HEK293 (cell line): ENCODE measurements around the gene KRTAP10-1.

Experiments used
- CTCF ChIA-PET: fragments of 350-600 bp; formaldehyde crosslinking; extraction: SDS; loops from one replicate; lab custom pipeline; 2021; ENCODE audit warnings: antibody characterized with exemption; lab: Yijun Ruan, JAX
- POLR2A ChIA-PET: fragments of 300-600 bp; formaldehyde crosslinking; extraction: SDS; loops from one replicate; lab custom pipeline; 2020; ENCODE audit warnings: antibody characterized with exemption, inconsistent platforms; lab: Yijun Ruan, JAX
- H3K27ac ChIP-seq: fragments of 200-500 bp; sonication (Bioruptor generic); 2 replicates; pipeline ENCODE4 v1.5.1; 2014; ENCODE audit warnings: low read depth, low read length, control low read depth, inconsistent platforms; ENCODE audit errors: extremely low read depth
- H3K36me3 ChIP-seq, 2 experiments: fragments of 200-500 bp in 1 of 2; sonication (Bioruptor generic) in 1 of 2; 1 replicate in 1 of 2; 2 replicates in 1 of 2; pipeline ENCODE4 v1.5.1; 2014 to 2017; ENCODE audit warnings: inconsistent platforms in 2 of 2, low read length in 2 of 2; ENCODE audit not compliant: control insufficient read depth in 2 of 2, insufficient read depth in 1 of 2
- H3K4me1 ChIP-seq: fragments of 200-500 bp; sonication (Bioruptor generic); 2 replicates; pipeline ENCODE4 v1.5.1; 2014; ENCODE audit warnings: mild to moderate bottlenecking, low read length, inconsistent platforms; ENCODE audit not compliant: control insufficient read depth, insufficient read depth
- H3K4me3 ChIP-seq: 2 replicates; pipeline ENCODE4 v1.5.1; 2011; ENCODE audit warnings: low read depth, mild to moderate bottlenecking, control low read depth, low read length, moderate library complexity
- H3K9me3 ChIP-seq: fragments of 200-500 bp; sonication (Bioruptor generic); 2 replicates; pipeline ENCODE4 v1.5.1; 2014; ENCODE audit warnings: low read depth, low read length, inconsistent platforms; ENCODE audit not compliant: control insufficient read depth, insufficient read depth
- GFI1B ChIP-seq: fragments of 450-650 bp; formaldehyde crosslinking; IDR thresholded peaks from 2 replicates; pipeline ENCODE4 v1.5.1; 2016; ENCODE audit warnings: missing biosample characterization, missing genetic modification characterization
- GLI4 ChIP-seq: fragments of 450-650 bp; formaldehyde crosslinking; IDR thresholded peaks from 2 replicates; pipeline ENCODE4 v1.5.1; 2016; ENCODE audit warnings: missing biosample characterization, missing genetic modification characterization
- KLF17 ChIP-seq: fragments of 450-650 bp; formaldehyde crosslinking; IDR thresholded peaks from 2 replicates; pipeline ENCODE4 v1.5.1; 2016; ENCODE audit warnings: missing biosample characterization, missing genetic modification characterization
- PRDM2 ChIP-seq: fragments of 450-650 bp; formaldehyde crosslinking; IDR thresholded peaks from 2 replicates; pipeline ENCODE4 v1.5.1; 2016; ENCODE audit warnings: missing biosample characterization, missing genetic modification characterization, borderline replicate concordance
- ZNF133 ChIP-seq: fragments of 450-650 bp; formaldehyde crosslinking; IDR thresholded peaks from 2 replicates; pipeline ENCODE4 v1.5.1; 2016; ENCODE audit warnings: missing biosample characterization, missing genetic modification characterization
- ZNF18 ChIP-seq: fragments of 450-650 bp; formaldehyde crosslinking; IDR thresholded peaks from 2 replicates; pipeline ENCODE4 v1.5.1; 2016; ENCODE audit warnings: missing biosample characterization, missing genetic modification characterization
- ZNF214 ChIP-seq: fragments of 450-650 bp; formaldehyde crosslinking; IDR thresholded peaks from 2 replicates; pipeline ENCODE4 v1.5.1; 2017; ENCODE audit warnings: missing biosample characterization, mild to moderate bottlenecking, missing genetic modification characterization, borderline replicate concordance
- ZNF341 ChIP-seq: fragments of 450-650 bp; formaldehyde crosslinking; IDR thresholded peaks from 2 replicates; pipeline ENCODE4; 2016; ENCODE audit warnings: low read depth, missing biosample characterization, missing genetic modification characterization
- ZNF37A ChIP-seq: fragments of 450-650 bp; IDR thresholded peaks from 2 replicates; pipeline ENCODE4 v1.5.1; 2018; ENCODE audit warnings: missing biosample characterization, missing genetic modification characterization
- ZNF501 ChIP-seq: fragments of 450-650 bp; formaldehyde crosslinking; IDR thresholded peaks from 2 replicates; pipeline ENCODE4 v1.5.1; 2016; ENCODE audit warnings: missing biosample characterization, missing genetic modification characterization
- ZNF530 ChIP-seq: fragments of 450-650 bp; formaldehyde crosslinking; IDR thresholded peaks from 2 replicates; pipeline ENCODE4 v1.5.1; 2016; ENCODE audit warnings: low read depth, missing biosample characterization, missing genetic modification characterization
- ZNF560 ChIP-seq: fragments of 450-650 bp; formaldehyde crosslinking; IDR thresholded peaks from 2 replicates; pipeline ENCODE4 v1.5.1; 2017; ENCODE audit warnings: missing biosample characterization, missing genetic modification characterization, borderline replicate concordance
- ZNF585B ChIP-seq: fragments of 450-650 bp; formaldehyde crosslinking; IDR thresholded peaks from 2 replicates; pipeline ENCODE4 v1.5.1; 2016; ENCODE audit warnings: missing biosample characterization, missing genetic modification characterization
- ZNF658 ChIP-seq: fragments of 450-650 bp; formaldehyde crosslinking; IDR thresholded peaks from 2 replicates; pipeline ENCODE4; 2016; ENCODE audit warnings: missing biosample characterization, missing genetic modification characterization
- ZNF664 ChIP-seq: fragments of 450-650 bp; formaldehyde crosslinking; IDR thresholded peaks from 2 replicates; pipeline ENCODE4 v1.5.1; 2016; ENCODE audit warnings: missing biosample characterization, missing genetic modification characterization
- ZNF747 ChIP-seq: fragments of 450-650 bp; formaldehyde crosslinking; IDR thresholded peaks from 2 replicates; pipeline ENCODE4 v1.5.1; 2016; ENCODE audit warnings: missing biosample characterization, missing genetic modification characterization
- TF ChIP-seq, protein P1 (sequence below): fragments of 450-650 bp; formaldehyde crosslinking; IDR thresholded peaks from 2 replicates; pipeline ENCODE4 v1.5.1; 2017; ENCODE audit warnings: missing biosample characterization, mild to moderate bottlenecking, missing genetic modification characterization, moderate library complexity
- TF ChIP-seq, protein P2 (sequence below): fragments of 450-650 bp; formaldehyde crosslinking; IDR thresholded peaks from 2 replicates; pipeline ENCODE4 v1.5.1; 2016; ENCODE audit warnings: missing biosample characterization, missing genetic modification characterization, low read depth

KRTAP10-1 gene

DNA sequence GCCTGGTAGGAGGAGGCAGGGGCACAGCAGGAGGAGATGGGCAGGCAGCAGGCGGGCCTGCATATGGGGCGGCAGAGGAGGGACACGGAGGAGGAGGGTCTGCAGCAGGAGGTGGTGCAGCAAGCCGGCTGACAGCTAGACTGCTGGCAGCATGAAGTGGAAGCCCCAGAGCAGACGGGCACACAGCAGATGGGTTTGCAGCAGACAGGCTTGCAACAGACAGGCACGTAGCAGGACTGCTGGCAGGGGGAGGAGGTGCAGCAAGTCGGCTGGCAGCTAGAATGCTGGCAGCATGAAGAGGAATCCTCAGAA is 39.8 kb upstream of the KRTAP10-1 start:
- no peaks in the 10 kb centered on the region for H3K36me3 ChIP-seq
- no peak overlapping the region for H3K27ac ChIP-seq
- no peaks in the 10 kb centered on the region for H3K9me3 ChIP-seq
- ChIA-PET POLR2A (no interaction called here), CTCF (interaction anchor here (0.6 kb wide), 1 partner anchor 550 kb away, joined by 5 read pairs; no protein-coding TSS in a partner anchor)
- no peak overlapping the region for H3K4me3 ChIP-seq
- no peaks in the 10 kb centered on the region for H3K4me1 ChIP-seq
- TF ChIP-seq ZNF501 (tag by site-specific recombination), result no peak
- TF ChIP-seq ZNF530 (tag by site-specific recombination), result no peak
- TF ChIP-seq ZNF37A (tag by site-specific recombination), result no peak
- no peak for TF ChIP-seq ZNF747 (tag by site-specific recombination)
- no peak for TF ChIP-seq ZNF560
- no peak for TF ChIP-seq KLF17
- TF ChIP-seq ZNF658 (tag by site-specific recombination), result no peak
- no peak for TF ChIP-seq ZNF133 (tag by site-specific recombination)
- TF ChIP-seq ZNF341, result no peak

DNA sequence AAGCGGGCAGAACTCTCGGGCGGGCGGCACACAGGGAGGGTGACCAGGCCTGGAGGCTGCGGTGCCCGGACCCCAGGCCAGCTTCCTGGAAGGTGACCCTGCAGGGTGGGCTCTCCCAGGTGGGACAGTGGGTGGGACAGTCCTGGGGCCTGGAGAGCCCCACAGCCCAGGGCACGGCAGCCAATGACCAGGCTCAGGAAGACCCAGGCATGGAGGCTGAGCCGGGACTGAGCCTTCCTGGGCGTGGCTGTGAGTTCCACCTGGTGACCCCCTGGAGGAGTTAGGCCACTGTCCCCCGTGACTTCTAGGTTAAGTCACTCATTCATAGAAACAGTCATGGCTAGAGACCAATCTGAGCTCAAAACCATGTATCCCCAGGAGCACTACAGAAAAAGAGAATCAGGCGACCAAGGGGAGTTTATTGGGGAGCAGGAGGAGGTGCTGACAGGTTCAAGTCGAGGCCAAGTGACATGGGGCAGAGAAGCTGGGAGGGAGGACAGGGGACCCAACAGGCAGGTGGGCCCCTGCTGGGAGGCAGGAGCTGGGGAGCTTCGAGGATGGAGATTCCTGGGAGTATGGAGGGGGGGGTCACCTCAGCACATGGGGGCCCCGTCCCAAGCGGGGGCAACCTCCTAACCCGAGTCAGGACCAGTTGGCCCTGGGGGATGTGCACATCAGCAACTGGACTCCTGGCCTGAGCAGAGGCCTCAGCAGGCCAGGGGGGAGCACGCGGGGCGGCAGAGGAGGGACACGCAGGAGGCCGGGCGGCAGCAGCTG is 39.2 kb upstream of the KRTAP10-1 start:
- Histone ChIP-seq H3K4me3 (no peak overlapping the region), H3K9me3 (no peaks in the 10 kb centered on the region), H3K4me1 (no peaks in the 10 kb centered on the region), H3K36me3 (no peaks in the 10 kb centered on the region), H3K27ac (no peak overlapping the region)
- no peak for TF ChIP-seq GLI4 (tag by site-specific recombination)
- TF ChIP-seq ZNF214, result no peak
- no peak for TF ChIP-seq GFI1B
- TF ChIP-seq, protein P1, sequence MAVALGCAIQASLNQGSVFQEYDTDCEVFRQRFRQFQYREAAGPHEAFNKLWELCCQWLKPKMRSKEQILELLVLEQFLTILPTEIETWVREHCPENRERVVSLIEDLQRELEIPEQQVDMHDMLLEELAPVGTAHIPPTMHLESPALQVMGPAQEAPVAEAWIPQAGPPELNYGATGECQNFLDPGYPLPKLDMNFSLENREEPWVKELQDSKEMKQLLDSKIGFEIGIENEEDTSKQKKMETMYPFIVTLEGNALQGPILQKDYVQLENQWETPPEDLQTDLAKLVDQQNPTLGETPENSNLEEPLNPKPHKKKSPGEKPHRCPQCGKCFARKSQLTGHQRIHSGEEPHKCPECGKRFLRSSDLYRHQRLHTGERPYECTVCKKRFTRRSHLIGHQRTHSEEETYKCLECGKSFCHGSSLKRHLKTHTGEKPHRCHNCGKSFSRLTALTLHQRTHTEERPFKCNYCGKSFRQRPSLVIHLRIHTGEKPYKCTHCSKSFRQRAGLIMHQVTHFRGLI, result no peak
- TF ChIP-seq ZNF18 (tag by site-specific recombination), result no peak
- TF ChIP-seq PRDM2 (tag by site-specific recombination), result no peak
- TF ChIP-seq ZNF585B, result no peak
- TF ChIP-seq, protein P2, sequence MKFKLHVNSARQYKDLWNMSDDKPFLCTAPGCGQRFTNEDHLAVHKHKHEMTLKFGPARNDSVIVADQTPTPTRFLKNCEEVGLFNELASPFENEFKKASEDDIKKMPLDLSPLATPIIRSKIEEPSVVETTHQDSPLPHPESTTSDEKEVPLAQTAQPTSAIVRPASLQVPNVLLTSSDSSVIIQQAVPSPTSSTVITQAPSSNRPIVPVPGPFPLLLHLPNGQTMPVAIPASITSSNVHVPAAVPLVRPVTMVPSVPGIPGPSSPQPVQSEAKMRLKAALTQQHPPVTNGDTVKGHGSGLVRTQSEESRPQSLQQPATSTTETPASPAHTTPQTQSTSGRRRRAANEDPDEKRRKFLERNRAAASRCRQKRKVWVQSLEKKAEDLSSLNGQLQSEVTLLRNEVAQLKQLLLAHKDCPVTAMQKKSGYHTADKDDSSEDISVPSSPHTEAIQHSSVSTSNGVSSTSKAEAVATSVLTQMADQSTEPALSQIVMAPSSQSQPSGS (tag by site-specific recombination), result no peak
- TF ChIP-seq ZNF37A (tag by site-specific recombination), result no peak
- no peak for TF ChIP-seq ZNF664 (tag by site-specific recombination)
- POLR2A ChIA-PET, result no interaction called here
- CTCF ChIA-PET, result no interaction called here
